Activated CD4-positive, alpha-beta T cell treated with anti-CD3 and anti-CD28 coated beads, Interleukin-2, amount 10 ng/mL, durations not matched to agents 7 days and 5 days (primary cell): Measurements from ENCODE around the gene ECE2. TPM values are rescaled to one million over a fixed set of nuclear protein-coding genes. Genes with fewer than 3 reads are reported as not detected.
"Not testable (repeated sequence)": the region's sequence is repeated elsewhere in the genome, so short reads cannot be mapped to it uniquely, and the experiment has no call there.

Source experiments
- CTCF ChIA-PET: fragments of 350-600 bp; sonication (Branson Sonifier 250); formaldehyde crosslinking; loops from one replicate; lab custom pipeline; 2021; ENCODE audit warnings: antibody characterized with exemption; lab: Charles Lee
- POLR2A ChIA-PET: fragments of 350-600 bp; sonication (Branson Sonifier 250); formaldehyde crosslinking; loops from one replicate; lab custom pipeline; 2021; ENCODE audit warnings: antibody characterized with exemption; lab: Charles Lee
- DNase-seq: peaks from one replicate; pipeline ENCODE4 v3.0.0-alpha.2; 2020
- H3K27ac Mint-ChIP-seq: one replicate; pipeline ENCODE4 v1.8.0; 2021; ENCODE audit warnings: mild to moderate bottlenecking, moderate library complexity, mixed read lengths
- H3K27me3 Mint-ChIP-seq: one replicate; pipeline ENCODE4 v1.8.0; 2021; ENCODE audit warnings: mixed read lengths
- H3K36me3 Mint-ChIP-seq: one replicate; pipeline ENCODE4 v1.8.0; 2021; ENCODE audit warnings: low read depth, mixed read lengths
- H3K4me1 Mint-ChIP-seq: one replicate; pipeline ENCODE4 v1.8.0; 2021; ENCODE audit warnings: mixed read lengths
- H3K4me3 Mint-ChIP-seq: one replicate; pipeline ENCODE4 v1.8.0; 2021; ENCODE audit warnings: mild to moderate bottlenecking, moderate library complexity, mixed read lengths
- H3K9me3 Mint-ChIP-seq: one replicate; pipeline ENCODE4 v1.8.0; 2021; ENCODE audit warnings: mixed read lengths
- microRNA-seq: library from miRNA; unstranded; fragments of <30 nt; microRNA quantifications from one replicate; pipeline ENCODE4 v1.2.0, GENCODE V29; 2021; ENCODE audit warnings: borderline microRNAs expressed, borderline replicate concordance
- total RNA-seq, 2 experiments: library from RNA; stranded (reverse); gene quantifications; one replicate each; pipeline ENCODE4 v1.2.3, GENCODE V29; 2021

Gene ECE2
- total RNA-seq, 2 experiments from 2014 or later = not detected

GRCh38 chr3:184337981-184338380, 62.2 kb downstream of the ECE2 start:
- Mint-ChIP-seq H3K27me3 (no peaks in the 10 kb centered on the region), H3K4me3 (no peak overlapping the region), H3K9me3 (no peaks in the 10 kb centered on the region), H3K36me3 (peaks cover 14% of the 10 kb centered on the region), H3K4me1 (peaks cover 44% of the 10 kb centered on the region), H3K27ac (no peak overlapping the region)
- ChIA-PET CTCF (interaction anchor here (0.6 to 2.2 kb wide), 6 partner anchors 8 to 34 kb away, joined by 3 to 8 read pairs (median 6); no protein-coding TSS in a partner anchor), POLR2A (no interaction called here)
- DNase-seq = no peak

GRCh38 chr3:184338511-184338945, 62.7 kb downstream of the ECE2 start:
- Mint-ChIP-seq H3K36me3 (peaks cover 9% of the 10 kb centered on the region), H3K4me1 (peaks cover 39% of the 10 kb centered on the region), H3K9me3 (no peaks in the 10 kb centered on the region), H3K4me3 (no peak overlapping the region), H3K27ac (no peak overlapping the region), H3K27me3 (no peaks in the 10 kb centered on the region)
- POLR2A ChIA-PET = no interaction called here
- CTCF ChIA-PET = interaction anchor here (0.9 to 2.2 kb wide), 4 partner anchors 10 to 22 kb away, joined by 3 to 6 read pairs (median 4); no protein-coding TSS in a partner anchor
- DNase-seq = no peak

GRCh38 chr3:184339001-184339400, 63.2 kb downstream of the ECE2 start:
- Mint-ChIP-seq H3K27me3 (no peaks in the 10 kb centered on the region), H3K4me1 (peaks cover 34% of the 10 kb centered on the region), H3K9me3 (no peaks in the 10 kb centered on the region), H3K4me3 (no peak overlapping the region), H3K36me3 (peaks cover 4% of the 10 kb centered on the region), H3K27ac (no peak overlapping the region)
- CTCF ChIA-PET = interaction anchor here (0.9 to 2.2 kb wide), 4 partner anchors 9 to 21 kb away, joined by 3 to 6 read pairs (median 4); no protein-coding TSS in a partner anchor
- POLR2A ChIA-PET = no interaction called here
- no peak for DNase-seq

GRCh38 chr3:184339451-184340135, 63.8 kb downstream of the ECE2 start:
- CTCF ChIA-PET = interaction anchor here (0.9 to 2.2 kb wide), 4 partner anchors 9 to 21 kb away, joined by 3 to 6 read pairs (median 4); no protein-coding TSS in a partner anchor

GRCh38 chr3:184341925-184342324, 66.1 kb downstream of the ECE2 start:
- H3K27me3 Mint-ChIP-seq = no peaks in the 10 kb centered on the region
- no peak overlapping the region for H3K4me3 Mint-ChIP-seq
- peaks cover 15% of the 10 kb centered on the region for H3K4me1 Mint-ChIP-seq
- ChIA-PET POLR2A (no interaction called here), CTCF (interaction anchor here (0.8 to 1.9 kb wide), 2 partner anchors 10 to 12 kb away, joined by 4 to 5 read pairs; no protein-coding TSS in a partner anchor)
- H3K36me3 Mint-ChIP-seq = no peaks in the 10 kb centered on the region
- DNase-seq = no peak
- no peaks in the 10 kb centered on the region for H3K9me3 Mint-ChIP-seq
- H3K27ac Mint-ChIP-seq = no peak overlapping the region

More at GRCh38 chr3:184339451-184340135, 63.8 kb downstream of the ECE2 start:
- DNase-seq, H3K9me3 Mint-ChIP-seq, H3K36me3 Mint-ChIP-seq, H3K4me3 Mint-ChIP-seq, POLR2A ChIA-PET, H3K27me3 Mint-ChIP-seq, H3K27ac Mint-ChIP-seq: not testable (repeated sequence)
- peaks cover 28% of the 10 kb centered on the region for H3K4me1 Mint-ChIP-seq

Small RNA genes lying within 50 kb of the gene (microRNA-seq; reads per million reads assigned to microRNA genes)
- not detected for gene MIR1224

Other genes with a start within 250 kb of the ECE2 start
- gene HTR3D, start 244.3 kb upstream of the ECE2 start, total RNA-seq = not detected
- not detected for gene HTR3C, start 223.0 kb upstream of the ECE2 start, total RNA-seq
- gene HTR3E, start 179.0 kb upstream of the ECE2 start, total RNA-seq = not detected
- gene EIF2B5, start 140.7 kb upstream of the ECE2 start, total RNA-seq = 10 to 100 TPM; 53.0 to 60.0 TPM
- 10 to 100 TPM; 35.0 to 36.3 TPM for gene DVL3, start 120.6 kb upstream of the ECE2 start, total RNA-seq
- 100 to 1,000 TPM; 222 to 223 TPM for gene AP2M1, start 101.2 kb upstream of the ECE2 start, total RNA-seq
- gene ABCF3, start 89.8 kb upstream of the ECE2 start, total RNA-seq = 10 to 100 TPM; 62.2 to 64.4 TPM
- gene VWA5B2, start 46.4 kb upstream of the ECE2 start, total RNA-seq = not detected
- gene ALG3, start 27.1 kb upstream of the ECE2 start, total RNA-seq = 10 to 100 TPM; 43.2 to 45.7 TPM
- 1 to 10 TPM; 4.2 to 4.7 TPM for gene EEF1AKMT4, start 26.4 kb upstream of the ECE2 start, total RNA-seq
- gene CAMK2N2, start 14.5 kb upstream of the ECE2 start, total RNA-seq = not detected
- gene PSMD2, start 23.2 kb downstream of the ECE2 start, total RNA-seq = 100 to 1,000 TPM; 188 to 193 TPM
- gene EIF4G1, start 38.6 kb downstream of the ECE2 start, total RNA-seq = 100 to 1,000 TPM; 269 to 300 TPM
- gene FAM131A, start 61.6 kb downstream of the ECE2 start, total RNA-seq = 1 to 10 TPM; 3.6 to 4.4 TPM
- 1 to 10 TPM; 3.0 to 3.6 TPM for gene CLCN2, start 85.6 kb downstream of the ECE2 start, total RNA-seq
- gene POLR2H, start 85.7 kb downstream of the ECE2 start, total RNA-seq = 10 to 100 TPM; 74.4 to 79.9 TPM
- gene THPO, start 102.2 kb downstream of the ECE2 start, total RNA-seq = not detected
- not detected for gene CHRD, start 104.0 kb downstream of the ECE2 start, total RNA-seq